GM23338 (cell line): ENCODE data around the gene NSD2. TPM values are rescaled to one million over a fixed set of nuclear protein-coding genes. Genes with fewer than 3 reads are reported as not detected.

Source experiments
- ATAC-seq: fragments of 200-7000 bp; cut with Tn5 transposase; 3 replicates; pipeline ENCODE4 v1.9.1; 2020
- DNase-seq: peaks from one replicate; pipeline ENCODE4 v3.0.0-alpha.2; 2015; ENCODE audit warnings: low spot score
- H2AFZ ChIP-seq: fragments of 200-600 bp; sonication (generic); 2 replicates; pipeline ENCODE4 v1.8.0; 2016; ENCODE audit warnings: antibody characterized with exemption, mild to moderate bottlenecking, moderate library complexity
- H3F3A ChIP-seq: fragments of 200-600 bp; sonication (generic); replicated peaks from 2 replicates; pipeline ENCODE4 v1.8.0; 2017; ENCODE audit warnings: antibody characterized with exemption, mixed run types, low read depth
- H3K27ac ChIP-seq: fragments of 200-600 bp; sonication (generic); 2 replicates; pipeline ENCODE4 v1.6.1; 2016; ENCODE audit warnings: low read depth
- H3K27me3 ChIP-seq: fragments of 200-600 bp; sonication (generic); 2 replicates; pipeline ENCODE4 v1.8.0; 2016; ENCODE audit warnings: mild to moderate bottlenecking, mixed run types, moderate library complexity; ENCODE audit not compliant: insufficient read depth
- H3K36me3 ChIP-seq: fragments of 200-600 bp; sonication (generic); 2 replicates; pipeline ENCODE4 v1.8.0; 2016; ENCODE audit warnings: mild to moderate bottlenecking; ENCODE audit not compliant: insufficient read depth
- H3K4me1 ChIP-seq: fragments of 200-600 bp; sonication (generic); 2 replicates; pipeline ENCODE4 v1.8.0; 2016; ENCODE audit warnings: mild to moderate bottlenecking, moderate library complexity; ENCODE audit not compliant: insufficient read depth
- H3K4me2 ChIP-seq: fragments of 200-600 bp; sonication (generic); 2 replicates; pipeline ENCODE4 v1.7.1; 2017; ENCODE audit warnings: mixed run types
- H3K4me3 ChIP-seq: fragments of 200-600 bp; sonication (generic); 2 replicates; pipeline ENCODE4 v1.6.1; 2016; ENCODE audit warnings: mixed run types
- H3K79me2 ChIP-seq: fragments of 200-600 bp; sonication (generic); replicated peaks from 2 replicates; pipeline ENCODE4 v1.8.0; 2017; ENCODE audit warnings: mild to moderate bottlenecking; ENCODE audit not compliant: insufficient read depth
- H3K9me2 ChIP-seq: fragments of 200-600 bp; sonication (generic); 2 replicates; pipeline ENCODE4 v1.8.0; 2017; ENCODE audit not compliant: insufficient read depth
- H4K20me1 ChIP-seq: fragments of 200-600 bp; sonication (generic); replicated peaks from 2 replicates; pipeline ENCODE4 v1.8.0; 2017; ENCODE audit warnings: mild to moderate bottlenecking; ENCODE audit not compliant: insufficient read depth
- H3K27ac Mint-ChIP-seq: 2 replicates; pipeline ENCODE4 v1.8.0; 2020; ENCODE audit warnings: inconsistent platforms, mild to moderate bottlenecking, moderate library complexity, mixed read lengths
- H3K27me3 Mint-ChIP-seq: 3 replicates; pipeline ENCODE4 v1.8.0; 2022; ENCODE audit warnings: low read depth, mild to moderate bottlenecking, moderate library complexity, mixed read lengths, inconsistent platforms; ENCODE audit not compliant: insufficient read depth, poor library complexity
- H3K36me3 Mint-ChIP-seq: 3 replicates; pipeline ENCODE4 v1.8.0; 2021; ENCODE audit warnings: low read depth, mild to moderate bottlenecking, inconsistent platforms, moderate library complexity, mixed read lengths
- H3K4me1 Mint-ChIP-seq: 3 replicates; pipeline ENCODE4 v1.8.0; 2020; ENCODE audit warnings: mild to moderate bottlenecking, inconsistent platforms, mixed read lengths
- H3K4me3 Mint-ChIP-seq: 3 replicates; pipeline ENCODE4 v1.8.0; 2021; ENCODE audit warnings: moderate library complexity, mild to moderate bottlenecking, inconsistent platforms, mixed read lengths
- H3K9me3 Mint-ChIP-seq: 3 replicates; pipeline ENCODE4 v1.8.0; 2020; ENCODE audit warnings: moderate library complexity, mild to moderate bottlenecking, inconsistent platforms, mixed read lengths
- CREB1 ChIP-seq: fragments of 250-450 bp; sonication (Bioruptor Pico); IDR thresholded peaks from 2 replicates; pipeline ENCODE4 v1.5.0; 2020; ENCODE audit warnings: low read depth, mild to moderate bottlenecking, moderate library complexity
- CTCF ChIP-seq, 2 experiments: fragments of 200-600 bp in 1 of 2; sonication (generic) in 1 of 2; conservative IDR thresholded peaks; 2 replicates each; pipeline versions ENCODE4 v1.5.1 to v1.6.1; 2016 to 2017; ENCODE audit warnings: antibody characterized with exemption in 2 of 2, low read depth in 2 of 2, mild to moderate bottlenecking in 2 of 2, moderate library complexity in 1 of 2
- ETS1 ChIP-seq: IDR thresholded peaks from 2 replicates; pipeline ENCODE4 v1.6.1; 2016; ENCODE audit warnings: antibody characterized with exemption
- EZH2 ChIP-seq: fragments of 200-600 bp; sonication (generic); IDR thresholded peaks from one replicate; pipeline ENCODE4 v1.8.0; 2017; ENCODE audit warnings: antibody characterized with exemption, mild to moderate bottlenecking, low read depth; ENCODE audit not compliant: unreplicated experiment
- EZH2phosphoT487 ChIP-seq: fragments of 200-600 bp; sonication (generic); IDR thresholded peaks from one replicate; pipeline ENCODE4 v1.8.1; 2018; ENCODE audit warnings: antibody characterized with exemption; ENCODE audit not compliant: unreplicated experiment
- NANOG ChIP-seq: IDR thresholded peaks from 2 replicates; pipeline ENCODE4 v1.6.1; 2016; ENCODE audit warnings: antibody characterized with exemption, borderline replicate concordance
- POLR2AphosphoS5 ChIP-seq: IDR thresholded peaks from 2 replicates; pipeline ENCODE4 v1.6.1; 2016; ENCODE audit warnings: antibody characterized with exemption, low read depth
- REST ChIP-seq: IDR thresholded peaks from one replicate; pipeline ENCODE4 v1.6.1; 2018; ENCODE audit warnings: antibody characterized with exemption; ENCODE audit not compliant: unreplicated experiment
- STAT1 ChIP-seq: IDR thresholded peaks from one replicate; pipeline ENCODE4 v1.6.1; 2016; ENCODE audit warnings: antibody characterized with exemption; ENCODE audit not compliant: unreplicated experiment
- ZNF114 ChIP-seq: fragments of 250-450 bp; sonication (Bioruptor Pico); IDR thresholded peaks from 2 replicates; pipeline ENCODE4 v1.5.0; 2020; ENCODE audit warnings: mild to moderate bottlenecking, moderate library complexity
- ZNF331 ChIP-seq: fragments of 250-450 bp; sonication (Bioruptor Pico); IDR thresholded peaks from 2 replicates; pipeline ENCODE4 v1.5.0; 2020; ENCODE audit warnings: low read depth, mild to moderate bottlenecking, moderate library complexity
- ZNF462 ChIP-seq: fragments of 250-450 bp; sonication (Bioruptor Pico); IDR thresholded peaks from 2 replicates; pipeline ENCODE4 v1.5.0; 2020; ENCODE audit warnings: mild to moderate bottlenecking, moderate library complexity
- polyA plus RNA-seq: library from polyadenylated mRNA; unstranded; fragments of >200 nt; fragmentation: Nextera tagmentation; extraction: Ambion mirVana; gene quantifications from 2 replicates; pipeline ENCODE4 v1.2.1, GENCODE V29; 2016
- total RNA-seq: library from RNA; depleted of rRNA; stranded (reverse); fragments of >200 nt; shearing (Covaris generic); gene quantifications from 2 replicates; pipeline ENCODE4 v1.2.3, GENCODE V29; 2014

Gene NSD2
- total and polyA plus RNA-seq, 2 experiments from 2014 or later = 33.5 to 84.4 TPM

- Histone ChIP-seq H3K9me2 (no peaks in the 10 kb centered on the region), H3K4me1 (no peaks in the 10 kb centered on the region), H3K36me3 (no peaks in the 10 kb centered on the region), H2AFZ (no peak overlapping the region), H3K27me3 (no peaks in the 10 kb centered on the region), H3K27ac (no peak overlapping the region), H4K20me1 (peaks cover 8% of the 10 kb centered on the region), H3K79me2 (no peaks in the 10 kb centered on the region), H3F3A (peaks cover 5% of the 10 kb centered on the region; the same call in 1 of the 2 replicates), H3K4me3 (no peak overlapping the region), H3K4me2 (no peak overlapping the region)
- DNase-seq = no peak
- Mint-ChIP-seq H3K36me3 (peaks cover 35% of the 10 kb centered on the region), H3K4me3 (no peak overlapping the region), H3K9me3 (no peaks in the 10 kb centered on the region; the same call in 2 of the 3 replicates), H3K27me3 (peaks cover 14% of the 10 kb centered on the region), H3K27ac (no peak overlapping the region), H3K4me1 (peaks cover 4% of the 10 kb centered on the region)
- no peak for TF ChIP-seq EZH2
- TF ChIP-seq ETS1 = no peak
- TF ChIP-seq POLR2AphosphoS5 = no peak
- TF ChIP-seq ZNF331 (CRISPR knock-in tag) = no peak
- no peak for TF ChIP-seq CTCF (conservative IDR thresholded peaks at IDR 0.05; ENCODE audit: low read depth in 2 of 2)
- no peak for TF ChIP-seq ZNF462
- no peak for TF ChIP-seq NANOG
- no peak for TF ChIP-seq EZH2phosphoT487
- TF ChIP-seq REST = no peak
- TF ChIP-seq ZNF114 = no peak
- no peak for TF ChIP-seq CREB1 (CRISPR knock-in tag)
- no peak for TF ChIP-seq STAT1
- ATAC-seq = no peak
These were observed 97.6 kb downstream of the NSD2 start for GRCh38 chr4:1968686-1969295.
